ENCODE measurements around the gene MICAL2. TPM values are rescaled to one million over a fixed set of nuclear protein-coding genes. Genes with fewer than 3 reads are reported as not detected.

The MICAL2 gene
- total RNA-seq, 1 donor: 156 TPM

- TF ChIP-seq CTCF (IDR thresholded peaks at IDR 0.05; ENCODE audit: extremely low read depth, low read depth, low read length): no peak
- H3K79me2 ChIP-seq (ENCODE audit: insufficient read depth, low read length): peaks cover 19% of the 10 kb centered on the region
- H4K20me1 ChIP-seq (ENCODE audit: insufficient read depth, low read length): no peaks in the 10 kb centered on the region
- H3K27ac ChIP-seq (ENCODE audit: low read depth, low read length): peak overlapping the region; percentile 97
- peaks cover 96% of the 10 kb centered on the region for H3K36me3 ChIP-seq (ENCODE audit: insufficient read depth, low read length)
- no peaks in the 10 kb centered on the region for H3K9me3 ChIP-seq (ENCODE audit: low read depth, low read length)
- no peaks in the 10 kb centered on the region for H3K27me3 ChIP-seq (ENCODE audit: insufficient read depth, low read length)
- H3K4me2 ChIP-seq (ENCODE audit: insufficient read depth, low read length): no peak overlapping the region
- DNase-seq (ENCODE audit: insufficient read length, low spot score, missing footprints): no peak
- peaks cover 42% of the 10 kb centered on the region for H3K4me1 ChIP-seq (ENCODE audit: insufficient read depth, low read length)
- no peak overlapping the region for H2AFZ ChIP-seq (ENCODE audit: low read length)
- H3K4me3 ChIP-seq (ENCODE audit: insufficient read depth, low read length): no peak overlapping the region
These were observed 108.5 kb downstream of the MICAL2 start for GRCh38 chr11:12218909-12219308.

- H2AFZ ChIP-seq (ENCODE audit: low read length): no peak overlapping the region
- no peak overlapping the region for H3K4me3 ChIP-seq (ENCODE audit: insufficient read depth, low read length)
- H3K4me2 ChIP-seq (ENCODE audit: insufficient read depth, low read length): no peak overlapping the region
- peaks cover 40% of the 10 kb centered on the region for H3K4me1 ChIP-seq (ENCODE audit: insufficient read depth, low read length)
- H3K9me3 ChIP-seq (ENCODE audit: low read depth, low read length): no peaks in the 10 kb centered on the region
- H3K79me2 ChIP-seq (ENCODE audit: insufficient read depth, low read length): peaks cover 20% of the 10 kb centered on the region
- peak overlapping the region; percentile 97 for H3K27ac ChIP-seq (ENCODE audit: low read depth, low read length)
- peak; percentile 94 for DNase-seq (ENCODE audit: insufficient read length, low spot score, missing footprints)
- peaks cover 91% of the 10 kb centered on the region for H3K36me3 ChIP-seq (ENCODE audit: insufficient read depth, low read length)
- H4K20me1 ChIP-seq (ENCODE audit: insufficient read depth, low read length): no peaks in the 10 kb centered on the region
- no peak for TF ChIP-seq CTCF (IDR thresholded peaks at IDR 0.05; ENCODE audit: extremely low read depth, low read depth, low read length)
- H3K27me3 ChIP-seq (ENCODE audit: insufficient read depth, low read length): no peaks in the 10 kb centered on the region
These were observed 109.4 kb downstream of the MICAL2 start for GRCh38 chr11:12219757-12220156.

- peaks cover 91% of the 10 kb centered on the region for H3K36me3 ChIP-seq (ENCODE audit: insufficient read depth, low read length)
- H2AFZ ChIP-seq (ENCODE audit: low read length): no peak overlapping the region
- H3K4me2 ChIP-seq (ENCODE audit: insufficient read depth, low read length): no peak overlapping the region
- no peaks in the 10 kb centered on the region for H3K9me3 ChIP-seq (ENCODE audit: low read depth, low read length)
- no peak overlapping the region for H3K4me3 ChIP-seq (ENCODE audit: insufficient read depth, low read length)
- no peaks in the 10 kb centered on the region for H4K20me1 ChIP-seq (ENCODE audit: insufficient read depth, low read length)
- H3K27me3 ChIP-seq (ENCODE audit: insufficient read depth, low read length): no peaks in the 10 kb centered on the region
- no peak for DNase-seq (ENCODE audit: insufficient read length, low spot score, missing footprints)
- H3K27ac ChIP-seq (ENCODE audit: low read depth, low read length): peak overlapping the region; percentile 97
- peaks cover 20% of the 10 kb centered on the region for H3K79me2 ChIP-seq (ENCODE audit: insufficient read depth, low read length)
- H3K4me1 ChIP-seq (ENCODE audit: insufficient read depth, low read length): peaks cover 37% of the 10 kb centered on the region
- no peak for TF ChIP-seq CTCF (IDR thresholded peaks at IDR 0.05; ENCODE audit: extremely low read depth, low read depth, low read length)
These were observed 109.9 kb downstream of the MICAL2 start for GRCh38 chr11:12220305-12220704.

DNA sequence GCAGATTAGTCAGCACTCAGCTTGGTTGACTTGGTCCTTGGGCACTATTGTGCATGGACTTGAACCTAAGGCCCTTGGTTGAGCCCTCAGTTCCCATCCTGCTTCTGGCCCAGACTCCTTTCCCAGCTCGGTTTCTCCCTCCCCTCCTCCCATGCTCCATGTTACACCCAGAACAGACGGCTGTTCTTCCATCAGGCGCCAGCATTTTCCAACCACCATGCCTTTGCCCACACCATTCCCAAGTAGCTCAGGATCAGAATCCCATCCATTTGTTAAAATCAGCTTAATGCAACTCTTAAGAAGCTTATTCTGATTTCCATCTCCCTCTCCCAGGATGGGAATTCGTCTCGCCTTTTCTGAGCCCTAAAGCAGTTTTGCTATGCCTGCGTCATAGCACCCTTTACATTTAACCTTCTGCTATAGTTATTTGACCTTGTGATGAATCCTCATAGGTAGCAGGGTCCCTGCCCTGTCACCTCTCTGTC lies 110.7 kb downstream of the MICAL2 start:
- no peaks in the 10 kb centered on the region for H3K9me3 ChIP-seq (ENCODE audit: low read depth, low read length)
- peaks cover 37% of the 10 kb centered on the region for H3K4me1 ChIP-seq (ENCODE audit: insufficient read depth, low read length)

More for the DNA sequence above, 110.7 kb downstream of the MICAL2 start:
- Histone ChIP-seq H3K4me2 (ENCODE audit: insufficient read depth, low read length) (no peak overlapping the region), H3K27me3 (ENCODE audit: insufficient read depth, low read length) (no peaks in the 10 kb centered on the region), H3K4me3 (ENCODE audit: insufficient read depth, low read length) (no peak overlapping the region), H3K27ac (ENCODE audit: low read depth, low read length) (peak overlapping the region; percentile 97), H4K20me1 (ENCODE audit: insufficient read depth, low read length) (no peaks in the 10 kb centered on the region), H3K79me2 (ENCODE audit: insufficient read depth, low read length) (peaks cover 21% of the 10 kb centered on the region), H3K36me3 (ENCODE audit: insufficient read depth, low read length) (peaks cover 91% of the 10 kb centered on the region), H2AFZ (ENCODE audit: low read length) (no peak overlapping the region)
- TF ChIP-seq CTCF (IDR thresholded peaks at IDR 0.05; ENCODE audit: extremely low read depth, low read depth, low read length): no peak
- peak; percentile 79 for DNase-seq (ENCODE audit: insufficient read length, low spot score, missing footprints)

All from osteoblast (primary cell).